Mucosa of stomach (tissue), 1 donor: ENCODE data around the gene IL17RD.

Experiments
- H3K27me3 ChIP-seq: one replicate; pipeline ENCODE4 v1.7.0; 2013; ENCODE audit warnings: mild to moderate bottlenecking, low read length; ENCODE audit not compliant: control insufficient read depth, insufficient read depth
- H3K36me3 ChIP-seq: one replicate; pipeline ENCODE4 v1.7.0; 2013; ENCODE audit warnings: low read length; ENCODE audit not compliant: control insufficient read depth, insufficient read depth
- H3K4me1 ChIP-seq: one replicate; pipeline ENCODE4 v1.7.0; 2013; ENCODE audit warnings: mild to moderate bottlenecking, low read length; ENCODE audit not compliant: control insufficient read depth, insufficient read depth
- H3K4me3 ChIP-seq: one replicate; pipeline ENCODE4 v1.7.0; 2013; ENCODE audit warnings: low read length
- H3K9ac ChIP-seq: one replicate; pipeline ENCODE4 v1.7.0; 2013; ENCODE audit warnings: mild to moderate bottlenecking, low read length, moderate library complexity
- H3K9me3 ChIP-seq: one replicate; pipeline ENCODE4 v1.7.0; 2013; ENCODE audit warnings: mild to moderate bottlenecking, low read length, moderate library complexity; ENCODE audit not compliant: control insufficient read depth
- donor health status: Pancreatic carcinoma.

The IL17RD gene

GRCh38 chr3:57141719-57142410 lies 23.3 kb downstream of the IL17RD start:
- Histone ChIP-seq H3K9me3 (no peaks in the 10 kb centered on the region), H3K4me1 (no peaks in the 10 kb centered on the region), H3K36me3 (no peaks in the 10 kb centered on the region), H3K27me3 (no peaks in the 10 kb centered on the region), H3K9ac (no peak overlapping the region), H3K4me3 (no peak overlapping the region)

GRCh38 chr3:57140894-57141293 lies 24.3 kb downstream of the IL17RD start:
- Histone ChIP-seq H3K27me3 (no peaks in the 10 kb centered on the region), H3K4me3 (no peak overlapping the region), H3K9me3 (no peaks in the 10 kb centered on the region), H3K9ac (no peak overlapping the region), H3K36me3 (no peaks in the 10 kb centered on the region), H3K4me1 (no peaks in the 10 kb centered on the region)

GRCh38 chr3:57135964-57136719 lies 29.0 kb downstream of the IL17RD start:
- no peaks in the 10 kb centered on the region for H3K9me3 ChIP-seq
- no peak overlapping the region for H3K9ac ChIP-seq
- no peaks in the 10 kb centered on the region for H3K27me3 ChIP-seq
- no peaks in the 10 kb centered on the region for H3K36me3 ChIP-seq
- no peak overlapping the region for H3K4me3 ChIP-seq
- no peaks in the 10 kb centered on the region for H3K4me1 ChIP-seq

GRCh38 chr3:57133157-57133556 lies 32.0 kb downstream of the IL17RD start:
- H3K4me1 ChIP-seq, result no peaks in the 10 kb centered on the region
- no peaks in the 10 kb centered on the region for H3K36me3 ChIP-seq
- no peaks in the 10 kb centered on the region for H3K9me3 ChIP-seq
- H3K9ac ChIP-seq, result no peak overlapping the region
- no peak overlapping the region for H3K4me3 ChIP-seq
- H3K27me3 ChIP-seq, result no peaks in the 10 kb centered on the region

- no peaks in the 10 kb centered on the region for H3K27me3 ChIP-seq
Observed at GRCh38 chr3:57132674-57133073, 32.5 kb downstream of the IL17RD start.

GRCh38 chr3:57131210-57131588 lies 34.0 kb downstream of the IL17RD start:
- Histone ChIP-seq H3K4me1 (no peaks in the 10 kb centered on the region), H3K27me3 (no peaks in the 10 kb centered on the region), H3K9ac (no peak overlapping the region), H3K9me3 (no peaks in the 10 kb centered on the region), H3K36me3 (no peaks in the 10 kb centered on the region), H3K4me3 (no peak overlapping the region)

More at GRCh38 chr3:57132674-57133073, 32.5 kb downstream of the IL17RD start:
- Histone ChIP-seq H3K9me3 (no peaks in the 10 kb centered on the region), H3K9ac (no peak overlapping the region), H3K4me1 (no peaks in the 10 kb centered on the region), H3K36me3 (no peaks in the 10 kb centered on the region), H3K4me3 (no peak overlapping the region)

- Histone ChIP-seq H3K4me3 (no peak overlapping the region), H3K36me3 (no peaks in the 10 kb centered on the region)
Observed at GRCh38 chr3:57130571-57131209, 34.5 kb downstream of the IL17RD start.

GRCh38 chr3:57128826-57129667 lies 36.1 kb downstream of the IL17RD start:
- Histone ChIP-seq H3K4me3 (no peak overlapping the region), H3K4me1 (no peaks in the 10 kb centered on the region), H3K27me3 (no peaks in the 10 kb centered on the region), H3K9me3 (no peaks in the 10 kb centered on the region), H3K36me3 (no peaks in the 10 kb centered on the region), H3K9ac (no peak overlapping the region)

More at GRCh38 chr3:57130571-57131209, 34.5 kb downstream of the IL17RD start:
- Histone ChIP-seq H3K4me1 (no peaks in the 10 kb centered on the region), H3K9ac (no peak overlapping the region), H3K9me3 (no peaks in the 10 kb centered on the region), H3K27me3 (no peaks in the 10 kb centered on the region)

- Histone ChIP-seq H3K4me1 (no peaks in the 10 kb centered on the region), H3K4me3 (no peak overlapping the region), H3K36me3 (no peaks in the 10 kb centered on the region), H3K27me3 (no peaks in the 10 kb centered on the region), H3K9me3 (no peaks in the 10 kb centered on the region), H3K9ac (no peak overlapping the region)
Observed at GRCh38 chr3:57127891-57128518, 37.1 kb downstream of the IL17RD start.

GRCh38 chr3:57126244-57126643 lies 38.9 kb downstream of the IL17RD start:
- H3K4me1 ChIP-seq, result no peaks in the 10 kb centered on the region
- no peaks in the 10 kb centered on the region for H3K9me3 ChIP-seq

GRCh38 chr3:57120451-57121174 lies 44.5 kb downstream of the IL17RD start:
- Histone ChIP-seq H3K27me3 (no peaks in the 10 kb centered on the region), H3K9me3 (no peaks in the 10 kb centered on the region), H3K9ac (no peak overlapping the region), H3K4me3 (no peak overlapping the region), H3K36me3 (no peaks in the 10 kb centered on the region), H3K4me1 (no peaks in the 10 kb centered on the region)

More at GRCh38 chr3:57126244-57126643, 38.9 kb downstream of the IL17RD start:
- H3K9ac ChIP-seq, result no peak overlapping the region
- H3K36me3 ChIP-seq, result no peaks in the 10 kb centered on the region
- H3K27me3 ChIP-seq, result no peaks in the 10 kb centered on the region
- no peak overlapping the region for H3K4me3 ChIP-seq
